AG09319 (cell line): ENCODE measurements around the gene HAT1.

ENCODE experiments used
- DNase-seq: peaks from one replicate; pipeline ENCODE4 v3.0.0-alpha.2; 2010; ENCODE audit warnings: low read depth; ENCODE audit errors: extremely low read depth
- TF ChIP-seq, protein P1 (sequence below): IDR thresholded peaks from 2 replicates; pipeline ENCODE4 v1.5.1; 2011; ENCODE audit warnings: low read depth, mild to moderate bottlenecking, inconsistent platforms, low read length, moderate library complexity

Gene HAT1

DNA sequence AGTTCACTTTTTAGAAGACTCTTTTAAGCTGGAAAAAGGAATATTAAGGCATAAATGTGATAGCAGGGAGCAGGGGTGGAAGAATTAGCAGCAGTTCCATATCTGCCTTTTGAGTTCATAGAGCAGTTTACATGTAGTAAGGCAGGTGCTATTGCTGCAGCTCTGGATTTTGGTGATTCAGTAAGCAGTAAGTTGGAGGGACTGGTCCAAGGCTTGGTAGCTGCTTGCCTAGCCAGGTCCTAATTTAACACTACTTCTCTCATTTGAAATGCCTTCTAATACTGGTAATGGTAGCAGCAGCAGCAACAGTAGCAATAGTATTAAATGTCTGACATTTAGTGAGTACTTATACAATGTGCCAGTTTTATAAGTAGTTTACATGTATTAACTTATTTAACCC is 30.0 kb downstream of the HAT1 start:
- DNase-seq, result no peak
- TF ChIP-seq, protein P1, sequence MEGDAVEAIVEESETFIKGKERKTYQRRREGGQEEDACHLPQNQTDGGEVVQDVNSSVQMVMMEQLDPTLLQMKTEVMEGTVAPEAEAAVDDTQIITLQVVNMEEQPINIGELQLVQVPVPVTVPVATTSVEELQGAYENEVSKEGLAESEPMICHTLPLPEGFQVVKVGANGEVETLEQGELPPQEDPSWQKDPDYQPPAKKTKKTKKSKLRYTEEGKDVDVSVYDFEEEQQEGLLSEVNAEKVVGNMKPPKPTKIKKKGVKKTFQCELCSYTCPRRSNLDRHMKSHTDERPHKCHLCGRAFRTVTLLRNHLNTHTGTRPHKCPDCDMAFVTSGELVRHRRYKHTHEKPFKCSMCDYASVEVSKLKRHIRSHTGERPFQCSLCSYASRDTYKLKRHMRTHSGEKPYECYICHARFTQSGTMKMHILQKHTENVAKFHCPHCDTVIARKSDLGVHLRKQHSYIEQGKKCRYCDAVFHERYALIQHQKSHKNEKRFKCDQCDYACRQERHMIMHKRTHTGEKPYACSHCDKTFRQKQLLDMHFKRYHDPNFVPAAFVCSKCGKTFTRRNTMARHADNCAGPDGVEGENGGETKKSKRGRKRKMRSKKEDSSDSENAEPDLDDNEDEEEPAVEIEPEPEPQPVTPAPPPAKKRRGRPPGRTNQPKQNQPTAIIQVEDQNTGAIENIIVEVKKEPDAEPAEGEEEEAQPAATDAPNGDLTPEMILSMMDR, result no peak

DNA sequence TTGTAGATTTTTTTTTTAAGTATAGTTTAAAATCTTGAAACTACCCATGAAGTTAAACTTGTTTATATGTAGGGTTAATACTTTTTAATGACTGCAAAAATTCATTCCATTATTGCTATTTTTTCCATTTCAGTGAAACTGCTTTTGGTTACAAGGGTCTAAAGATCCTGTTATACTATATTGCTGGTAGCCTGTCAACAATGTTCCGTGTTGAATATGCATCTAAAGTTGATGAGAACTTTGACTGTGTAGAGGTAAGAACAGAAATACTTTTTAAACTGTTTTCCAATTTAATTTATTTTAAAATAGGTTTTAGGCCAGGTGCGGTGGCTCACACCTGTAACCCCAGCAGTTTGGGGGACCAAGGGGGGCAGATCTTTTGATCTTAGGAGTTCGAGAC is 30.5 kb downstream of the HAT1 start:
- no peak for DNase-seq
- TF ChIP-seq, protein P1, result no peak

DNA sequence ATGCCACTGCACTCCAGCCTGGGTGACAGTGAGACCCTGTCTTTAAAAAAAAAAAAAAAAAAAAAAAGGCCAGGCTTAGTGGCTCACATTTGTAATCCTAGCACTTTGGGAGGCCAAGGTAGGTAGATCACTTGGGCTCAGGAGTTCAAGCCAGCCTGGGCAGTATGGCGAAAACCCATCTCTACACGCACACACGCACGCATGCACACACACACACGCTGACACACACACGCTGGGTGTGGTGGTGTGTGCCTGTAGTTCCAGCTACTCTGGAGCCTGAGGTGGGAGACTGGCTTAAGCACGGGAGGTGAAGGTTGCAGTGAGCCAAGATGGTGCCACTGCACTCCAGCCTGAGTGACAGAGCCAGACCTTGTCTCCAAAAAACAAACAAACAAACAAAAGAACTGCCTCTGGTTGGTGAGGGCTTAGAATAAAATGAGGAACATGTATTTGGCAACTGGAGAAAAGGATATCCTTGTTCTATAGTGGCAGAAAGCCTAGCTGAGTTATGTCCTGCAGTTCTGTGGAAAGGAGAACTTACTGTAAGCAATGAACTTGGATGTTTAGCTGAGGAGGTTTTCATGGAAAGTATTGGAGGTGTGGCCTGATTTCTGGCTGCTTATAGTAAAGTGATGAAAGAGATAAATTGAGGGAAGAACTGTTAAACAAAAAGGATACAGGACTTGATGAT is 34.0 kb downstream of the HAT1 start:
- TF ChIP-seq, protein P1, result no peak

DNA sequence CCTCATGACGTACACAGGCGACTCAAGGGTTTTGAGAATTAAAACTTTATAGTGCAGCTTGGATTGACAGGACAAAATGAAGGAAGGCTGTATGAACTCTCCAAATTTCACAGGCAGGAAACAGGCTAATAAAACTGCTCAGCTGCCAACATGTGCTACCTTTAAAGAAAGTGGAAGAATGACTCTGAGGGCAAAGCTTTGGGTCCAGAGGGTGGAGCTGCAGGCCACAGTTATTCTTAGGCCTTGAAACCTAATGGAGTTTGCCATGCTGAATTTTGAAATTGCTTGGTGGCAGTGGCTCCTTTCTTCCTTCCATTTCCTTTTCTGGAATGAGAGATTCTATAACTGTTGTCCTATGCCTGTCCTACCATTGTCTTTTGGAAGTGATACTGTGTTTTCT is 34.8 kb downstream of the HAT1 start:
- DNase-seq, result no peak
- TF ChIP-seq, protein P1, result peak; percentile 17

More for the DNA sequence above, 34.0 kb downstream of the HAT1 start:
- no peak for DNase-seq

DNA sequence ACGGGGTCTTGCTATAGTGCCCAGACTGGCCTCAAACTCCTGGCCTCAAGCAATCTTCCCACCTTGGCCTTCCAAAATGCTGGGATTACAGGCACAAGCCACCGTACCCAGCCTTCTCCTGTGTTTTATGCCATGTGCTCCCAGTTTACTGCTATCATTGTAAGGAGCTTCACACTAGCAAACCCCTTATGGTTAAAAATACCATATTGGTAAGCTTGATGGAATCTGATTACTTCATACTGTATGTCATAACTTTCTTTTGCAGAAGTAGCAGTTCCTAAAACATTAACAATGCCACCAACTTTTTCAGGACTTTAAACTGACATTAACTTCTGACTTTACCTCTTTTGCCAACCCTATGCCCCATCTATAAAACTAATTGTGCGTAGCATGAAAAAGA is 36.2 kb downstream of the HAT1 start:
- TF ChIP-seq, protein P1, result no peak
- no peak for DNase-seq

DNA sequence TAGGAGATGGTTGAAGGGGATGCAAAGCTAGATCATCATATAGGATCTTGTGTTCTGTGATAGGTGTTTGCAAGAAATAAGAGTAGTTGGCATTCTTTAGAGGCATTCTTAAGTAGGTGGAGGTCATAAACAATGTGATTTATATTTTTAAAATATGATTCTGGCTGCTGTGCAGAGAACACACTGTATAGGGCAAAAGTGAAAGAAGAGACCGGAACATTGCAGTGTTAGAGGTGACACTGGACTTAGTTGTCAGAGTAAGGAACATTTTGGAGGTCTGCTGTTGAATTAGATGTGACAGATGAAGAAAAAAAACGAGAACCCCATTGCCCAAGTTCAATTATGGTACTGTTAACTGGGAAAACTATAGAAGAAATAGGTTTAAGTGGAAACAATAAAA is 37.7 kb downstream of the HAT1 start:
- TF ChIP-seq, protein P1, result no peak

DNA sequence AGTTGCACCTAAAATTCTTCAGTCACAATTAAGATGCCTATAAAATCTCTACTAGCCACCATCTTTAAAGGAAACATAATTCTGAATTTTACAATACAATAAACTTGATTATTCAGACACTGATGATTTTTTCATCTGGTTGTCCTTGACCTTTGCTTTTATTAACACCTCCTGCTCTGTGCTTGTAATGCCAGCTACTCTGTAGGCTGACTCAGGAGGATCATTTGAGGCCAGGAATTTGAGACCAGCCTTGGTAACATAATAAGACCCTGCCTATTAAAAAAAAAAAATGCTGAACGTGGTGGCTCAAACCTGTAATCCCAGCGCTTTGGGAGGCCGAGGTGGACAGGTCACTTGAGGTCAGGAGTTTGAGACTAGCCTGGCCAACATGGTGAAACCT is 38.3 kb downstream of the HAT1 start:
- TF ChIP-seq, protein P1, result no peak
- DNase-seq, result no peak

More for the DNA sequence above, 37.7 kb downstream of the HAT1 start:
- no peak for DNase-seq
